GM12873 (cell line): ENCODE measurements around the gene IRF8.

Experiments used
- TF ChIP-seq, protein P1 (sequence below): IDR thresholded peaks from 2 replicates; pipeline ENCODE4 v1.5.1; 2012; ENCODE audit warnings: low read depth, mild to moderate bottlenecking, moderate library complexity, low read length, control low read depth; ENCODE audit not compliant: insufficient read depth; ENCODE audit errors: missing control alignments

The IRF8 gene

GRCh38 chr16:85970738-85971137, 71.8 kb downstream of the IRF8 start:
- TF ChIP-seq, protein P1, sequence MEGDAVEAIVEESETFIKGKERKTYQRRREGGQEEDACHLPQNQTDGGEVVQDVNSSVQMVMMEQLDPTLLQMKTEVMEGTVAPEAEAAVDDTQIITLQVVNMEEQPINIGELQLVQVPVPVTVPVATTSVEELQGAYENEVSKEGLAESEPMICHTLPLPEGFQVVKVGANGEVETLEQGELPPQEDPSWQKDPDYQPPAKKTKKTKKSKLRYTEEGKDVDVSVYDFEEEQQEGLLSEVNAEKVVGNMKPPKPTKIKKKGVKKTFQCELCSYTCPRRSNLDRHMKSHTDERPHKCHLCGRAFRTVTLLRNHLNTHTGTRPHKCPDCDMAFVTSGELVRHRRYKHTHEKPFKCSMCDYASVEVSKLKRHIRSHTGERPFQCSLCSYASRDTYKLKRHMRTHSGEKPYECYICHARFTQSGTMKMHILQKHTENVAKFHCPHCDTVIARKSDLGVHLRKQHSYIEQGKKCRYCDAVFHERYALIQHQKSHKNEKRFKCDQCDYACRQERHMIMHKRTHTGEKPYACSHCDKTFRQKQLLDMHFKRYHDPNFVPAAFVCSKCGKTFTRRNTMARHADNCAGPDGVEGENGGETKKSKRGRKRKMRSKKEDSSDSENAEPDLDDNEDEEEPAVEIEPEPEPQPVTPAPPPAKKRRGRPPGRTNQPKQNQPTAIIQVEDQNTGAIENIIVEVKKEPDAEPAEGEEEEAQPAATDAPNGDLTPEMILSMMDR: no peak
